Measurements from ENCODE around the gene PGAM1.
A peak's percentile ranks its signal among the peaks of the same experiment; 100 is the strongest.
"Not testable (repeated sequence)": the region's sequence is repeated elsewhere in the genome, so short reads cannot be mapped to it uniquely, and the experiment has no call there.

Gene PGAM1

DNA sequence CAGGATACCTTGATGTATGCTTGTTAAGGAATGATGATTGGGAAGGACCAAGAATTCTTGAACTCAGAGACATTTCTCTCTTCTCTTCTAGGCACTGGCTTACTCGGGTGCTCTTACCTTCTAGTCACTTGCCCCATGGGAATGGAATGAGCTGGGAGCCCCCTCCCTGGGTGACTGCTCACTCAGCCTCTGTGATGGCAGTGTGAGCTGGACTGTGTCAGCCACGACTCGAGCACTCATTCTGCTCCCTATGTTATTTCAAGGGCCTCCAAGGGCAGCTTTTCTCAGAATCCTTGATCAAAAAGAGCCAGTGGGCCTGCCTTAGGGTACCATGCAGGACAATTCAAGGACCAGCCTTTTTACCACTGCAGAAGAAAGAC is 30.7 kb downstream of the PGAM1 start:
- DNase-seq (ENCODE audit: low spot score), result no peak

GRCh38 chr10:97459111-97459510 is 33.1 kb downstream of the PGAM1 start:
- DNase-seq (ENCODE audit: low spot score), result no peak

GRCh38 chr10:97459933-97460332 is 33.9 kb downstream of the PGAM1 start:
- no peak for DNase-seq (ENCODE audit: low spot score)

DNA sequence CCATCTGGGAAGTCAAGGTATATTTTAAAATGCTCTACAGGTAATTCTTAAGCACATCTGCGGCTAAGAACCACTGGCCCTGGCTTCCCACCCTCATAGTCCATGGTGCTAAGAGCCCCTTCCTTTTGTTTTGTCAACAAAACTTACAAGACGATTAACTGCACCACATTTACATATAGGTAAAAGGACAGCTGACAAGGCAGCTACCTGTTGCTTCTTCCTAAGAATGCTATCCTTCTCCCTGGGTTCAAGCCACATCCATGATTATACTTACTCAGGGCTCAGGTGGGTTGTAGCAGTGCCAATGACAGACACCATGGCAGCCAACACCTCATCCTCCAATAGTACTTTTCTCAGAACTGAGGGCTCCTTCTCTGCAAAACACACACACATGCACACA is 36.3 kb downstream of the PGAM1 start:
- DNase-seq (ENCODE audit: low spot score), result no peak

DNA sequence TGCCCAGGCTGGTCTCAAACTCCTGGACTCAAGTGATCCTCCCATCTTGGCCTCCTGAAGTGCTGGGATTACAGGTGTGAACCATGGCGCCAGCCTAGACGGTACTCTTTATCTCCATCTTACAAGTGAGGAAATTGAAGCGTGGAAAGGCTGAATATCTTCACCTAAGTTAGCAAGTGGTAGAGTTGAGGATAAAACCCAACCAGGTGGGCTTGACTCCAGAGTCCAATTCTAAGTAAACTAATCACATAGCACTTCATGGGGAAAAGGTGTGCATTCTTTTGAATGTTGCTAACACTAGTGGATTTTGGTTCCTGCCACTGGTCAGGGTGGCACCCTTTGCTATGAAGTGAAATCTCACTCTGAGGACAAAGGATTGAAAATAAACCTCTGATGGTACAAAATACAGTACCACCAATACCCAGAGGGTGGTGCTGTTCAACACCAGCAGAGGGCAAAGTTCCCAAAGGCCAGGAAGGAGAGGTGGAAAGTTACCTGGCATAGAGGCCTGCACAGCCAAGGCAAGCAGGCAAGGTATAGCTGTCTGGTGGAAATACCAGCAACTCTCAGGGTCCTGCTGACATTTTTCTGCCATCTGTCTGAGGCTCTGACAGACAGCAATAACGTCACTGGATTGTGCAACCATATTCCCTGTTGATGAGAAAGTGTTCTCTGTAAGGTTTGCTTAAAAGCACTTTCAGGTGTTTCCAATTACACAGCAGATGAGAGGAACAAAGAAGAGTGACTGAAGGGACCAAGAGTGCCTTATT is 37.6 kb downstream of the PGAM1 start:
- peak; percentile 78 for DNase-seq (ENCODE audit: low spot score)

GRCh38 chr10:97464226-97464625 is 38.2 kb downstream of the PGAM1 start:
- DNase-seq (ENCODE audit: low spot score), result no peak

DNA sequence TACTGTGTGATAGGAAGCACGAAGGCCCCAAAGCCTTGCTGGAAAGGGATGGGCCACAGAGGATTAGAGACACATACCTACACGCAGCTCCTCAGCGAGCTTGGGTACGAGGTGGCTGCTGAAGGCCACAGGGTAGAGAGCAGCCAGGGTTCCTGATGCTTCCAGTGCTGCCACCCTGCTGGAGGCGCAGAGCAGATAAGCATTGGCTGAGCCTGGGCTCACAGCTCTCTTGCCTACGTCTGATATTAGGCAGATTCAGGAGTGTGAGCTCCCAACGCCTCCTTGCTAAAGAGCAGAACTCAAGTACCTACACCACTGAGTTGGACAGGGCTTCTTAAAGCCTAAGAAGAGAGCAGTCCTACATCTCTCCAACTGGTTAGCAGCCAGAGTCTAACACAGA is 40.0 kb downstream of the PGAM1 start:
- DNase-seq (ENCODE audit: low spot score), result no peak

DNA sequence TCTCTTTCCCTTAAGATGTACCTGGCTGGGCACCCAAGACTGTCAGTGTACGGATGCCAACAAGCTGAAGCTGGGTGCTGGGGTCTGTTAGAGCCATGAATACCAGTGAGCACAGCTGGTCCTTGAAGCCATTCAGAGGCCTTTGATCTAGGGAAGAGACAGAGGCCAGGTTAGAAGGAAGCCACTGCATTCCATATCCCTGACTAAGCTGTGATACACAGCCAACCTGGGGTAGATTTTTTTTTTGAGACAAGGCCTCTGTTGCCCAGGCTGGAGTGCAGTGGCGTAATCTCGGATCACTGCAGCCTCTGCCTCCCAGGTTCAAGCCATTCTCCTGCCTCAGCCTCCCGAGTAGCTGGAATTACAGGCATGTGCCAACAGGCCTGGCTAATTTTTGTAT is 40.8 kb downstream of the PGAM1 start:
- no peak for DNase-seq (ENCODE audit: low spot score)

DNA sequence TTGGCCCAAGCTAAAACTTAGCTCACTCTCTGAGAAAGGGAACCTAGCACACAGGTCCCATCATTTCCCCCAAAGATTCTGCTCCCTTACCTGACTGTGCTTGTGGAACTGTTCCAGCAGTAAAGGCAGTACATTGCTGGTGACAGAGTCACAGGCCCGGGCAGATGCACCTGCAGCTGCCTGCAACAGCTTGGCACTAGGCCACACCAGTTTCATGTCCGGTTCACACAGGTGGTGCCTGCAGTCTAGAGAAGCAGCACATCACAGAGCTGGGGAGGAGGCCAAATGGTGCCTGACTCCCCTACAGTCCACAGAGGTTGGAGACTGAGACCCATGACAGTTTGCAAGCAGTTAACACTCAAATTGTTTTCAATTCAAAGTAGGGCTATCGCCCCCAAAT is 42.2 kb downstream of the PGAM1 start:
- no peak for DNase-seq (ENCODE audit: low spot score)

GRCh38 chr10:97468781-97469180 is 42.8 kb downstream of the PGAM1 start:
- DNase-seq (ENCODE audit: low spot score), result not testable (repeated sequence)

- DNase-seq (ENCODE audit: low spot score), result no peak
These were observed 48.9 kb downstream of the PGAM1 start for GRCh38 chr10:97474918-97475317.

GRCh38 chr10:97475936-97476594 is 50.1 kb downstream of the PGAM1 start:
- DNase-seq (ENCODE audit: low spot score), result no peak

GRCh38 chr10:97479410-97479809 is 53.4 kb downstream of the PGAM1 start:
- not testable (repeated sequence) for DNase-seq (ENCODE audit: low spot score)

GRCh38 chr10:97479939-97480338 is 53.9 kb downstream of the PGAM1 start:
- no peak for DNase-seq (ENCODE audit: low spot score)

- no peak for DNase-seq (ENCODE audit: low spot score)
These were observed 55.1 kb downstream of the PGAM1 start for GRCh38 chr10:97481071-97481470.

DNA sequence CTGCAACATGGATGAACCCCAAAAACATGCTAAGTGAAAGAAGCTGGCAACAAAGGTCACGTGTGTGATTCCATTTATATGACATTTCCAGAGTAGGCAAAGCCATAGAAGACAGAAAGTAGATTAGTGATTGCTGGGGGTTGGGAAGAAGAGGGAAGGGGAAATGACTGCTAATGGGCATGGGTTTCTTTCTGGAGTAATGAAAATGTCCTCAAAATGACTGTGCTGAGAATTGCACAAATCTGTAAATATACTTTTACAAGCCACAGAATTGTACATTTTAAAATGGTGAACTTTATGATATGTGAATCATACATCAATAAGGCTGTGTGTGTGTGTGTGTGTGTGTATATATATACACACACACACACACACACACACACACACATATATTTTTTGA is 56.4 kb downstream of the PGAM1 start:
- no peak for DNase-seq (ENCODE audit: low spot score)
